NCI-H1092 (cell line): Measurements from ENCODE around the gene PDLIM5.
"Not testable (repeated sequence)": the region's sequence is repeated elsewhere in the genome, so short reads cannot be mapped to it uniquely, and the experiment has no call there.

Source experiments
- DNase-seq: peaks from one replicate; lab custom pipeline; 2025; lab: John Stamatoyannopoulos, UW

The PDLIM5 gene

DNA sequence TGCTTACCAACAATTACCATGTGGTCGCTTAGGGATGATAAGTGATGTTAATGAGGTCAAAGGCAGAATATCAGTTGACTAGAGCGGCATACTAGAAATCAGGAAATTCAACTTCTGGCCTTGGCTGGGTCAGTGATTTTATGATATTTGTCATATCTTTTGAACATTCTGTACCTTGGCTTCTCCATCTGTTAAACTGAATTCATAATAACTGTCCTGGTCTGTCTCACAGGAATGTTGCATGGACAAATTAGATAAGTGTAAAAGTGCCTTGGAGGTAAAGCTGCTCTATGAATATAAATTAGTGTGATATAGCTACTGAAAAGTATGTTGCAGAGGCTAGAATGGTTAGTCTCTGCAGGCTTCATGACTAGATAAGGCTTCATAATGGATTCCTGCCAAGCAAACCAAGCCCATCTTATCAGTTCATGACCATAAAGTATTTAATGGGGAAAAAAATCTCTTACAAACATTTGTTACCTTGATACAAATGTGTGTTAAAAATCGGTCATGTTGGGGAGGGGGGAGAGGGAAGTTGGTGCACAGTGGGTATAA lies 201.4 kb downstream of the PDLIM5 start:
- no peak for DNase-seq

GRCh38 chr4:94653984-94654609 lies 202.4 kb downstream of the PDLIM5 start:
- DNase-seq: no peak

DNA sequence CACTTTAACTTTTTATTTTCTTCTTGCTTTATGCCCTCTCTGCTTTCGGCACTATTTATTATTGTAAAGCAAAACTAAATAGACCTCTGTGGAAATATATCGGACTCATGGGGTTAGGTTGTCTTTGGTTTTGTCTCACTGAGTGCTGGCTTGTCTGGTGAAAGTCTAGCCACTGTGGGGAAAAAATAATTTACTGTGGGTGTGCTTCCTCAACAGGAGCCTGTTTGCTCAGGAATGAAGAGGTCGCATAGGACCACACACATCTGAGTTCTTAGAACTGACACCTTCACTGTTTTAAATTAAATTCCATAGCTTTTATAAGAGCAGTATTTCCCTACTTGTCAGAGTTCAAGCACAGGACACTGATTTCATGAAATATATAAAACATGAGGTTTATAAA lies 203.0 kb downstream of the PDLIM5 start:
- DNase-seq: no peak

- DNase-seq: no peak
Measured at GRCh38 chr4:94660614-94661013, 208.9 kb downstream of the PDLIM5 start.

GRCh38 chr4:94665021-94665420 lies 213.3 kb downstream of the PDLIM5 start:
- not testable (repeated sequence) for DNase-seq

- no peak for DNase-seq
Measured at GRCh38 chr4:94665500-94666404, 214.0 kb downstream of the PDLIM5 start.

- DNase-seq: no peak
Measured at GRCh38 chr4:94668724-94669123, 217.0 kb downstream of the PDLIM5 start.

DNA sequence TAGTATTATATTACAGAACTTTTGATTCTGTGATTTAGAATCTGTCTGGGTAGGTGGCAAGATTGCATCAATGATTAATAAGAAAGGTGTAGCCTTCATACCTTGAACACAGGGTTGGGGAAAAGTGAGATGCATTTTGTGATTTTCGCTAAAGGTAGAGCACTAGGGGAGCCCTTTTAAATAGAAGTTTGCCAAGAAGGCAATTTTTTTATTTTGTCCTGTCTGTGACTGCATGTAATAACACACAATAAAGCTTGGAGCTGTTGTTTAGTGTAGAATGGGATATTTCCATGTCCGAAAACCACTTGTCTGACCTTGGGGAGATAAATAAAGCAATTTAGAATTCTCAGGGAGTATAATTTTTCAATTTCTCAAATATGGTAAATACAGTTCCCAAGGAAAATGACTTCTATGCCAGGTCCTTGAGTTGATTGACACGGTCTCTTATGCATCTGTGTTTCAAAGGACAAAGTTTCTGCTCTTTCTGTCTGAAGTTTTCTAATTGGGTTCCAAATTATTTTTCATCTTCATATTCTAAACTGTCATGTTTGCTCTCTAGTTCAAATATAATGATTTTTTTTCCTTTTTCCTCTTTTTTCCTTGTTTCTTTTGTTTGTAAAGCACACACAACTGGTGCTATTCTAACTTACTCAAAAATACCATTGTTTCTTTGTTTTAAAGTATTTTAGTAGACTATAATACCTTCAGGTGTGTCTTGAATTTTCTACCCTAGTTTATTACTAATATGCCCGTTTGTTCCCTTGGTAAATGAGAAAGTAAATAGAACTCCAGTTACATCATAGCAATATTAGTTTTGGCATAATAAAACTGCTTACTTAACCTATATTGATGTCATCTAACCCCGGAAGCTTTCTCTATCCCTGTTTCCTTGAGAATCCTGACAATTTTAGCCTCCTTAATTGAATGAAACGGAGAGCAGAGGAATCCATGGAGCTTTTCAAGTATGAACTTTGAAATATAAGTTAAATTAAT lies 218.2 kb downstream of the PDLIM5 start:
- no peak for DNase-seq

GRCh38 chr4:94671113-94671512 lies 219.4 kb downstream of the PDLIM5 start:
- DNase-seq: no peak

DNA sequence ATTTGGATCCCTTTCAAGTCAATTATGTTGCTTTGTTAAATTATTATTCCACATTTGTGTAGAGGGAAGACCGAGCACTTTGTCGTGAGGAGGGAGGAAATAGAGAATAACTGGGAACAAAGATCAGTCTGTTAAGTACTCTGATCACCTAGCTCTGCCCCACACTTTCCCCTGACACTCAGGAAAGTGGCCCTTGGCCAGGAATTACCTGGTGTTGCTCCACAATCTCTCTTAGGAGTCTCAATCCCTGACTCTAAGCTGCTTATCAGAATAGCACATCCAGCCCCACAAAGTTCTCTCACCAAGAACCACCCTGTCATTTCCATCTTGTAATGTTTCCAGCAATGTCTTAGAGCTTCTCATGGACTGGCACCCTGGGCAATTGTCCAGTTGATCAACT lies 222.2 kb downstream of the PDLIM5 start:
- no peak for DNase-seq

DNA sequence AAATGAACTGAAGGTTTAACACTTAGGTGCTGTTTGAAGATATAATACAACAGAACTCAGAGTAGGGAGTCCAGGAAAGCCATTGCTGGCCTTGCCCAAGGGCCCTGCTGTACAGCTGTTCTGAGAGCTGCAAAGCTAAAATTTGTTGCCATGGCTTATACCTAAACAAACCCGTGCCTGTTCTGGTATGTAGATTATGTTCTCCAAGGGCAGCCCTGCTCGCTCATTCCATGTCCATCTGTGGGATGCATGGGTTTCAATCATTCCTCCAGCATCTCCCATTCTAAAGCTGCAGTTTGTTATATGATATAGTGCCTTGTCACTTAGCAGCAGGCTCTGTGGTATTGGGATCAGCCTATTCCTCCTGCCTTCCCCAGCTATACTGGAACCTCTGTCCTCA lies 225.2 kb downstream of the PDLIM5 start:
- DNase-seq: no peak

DNA sequence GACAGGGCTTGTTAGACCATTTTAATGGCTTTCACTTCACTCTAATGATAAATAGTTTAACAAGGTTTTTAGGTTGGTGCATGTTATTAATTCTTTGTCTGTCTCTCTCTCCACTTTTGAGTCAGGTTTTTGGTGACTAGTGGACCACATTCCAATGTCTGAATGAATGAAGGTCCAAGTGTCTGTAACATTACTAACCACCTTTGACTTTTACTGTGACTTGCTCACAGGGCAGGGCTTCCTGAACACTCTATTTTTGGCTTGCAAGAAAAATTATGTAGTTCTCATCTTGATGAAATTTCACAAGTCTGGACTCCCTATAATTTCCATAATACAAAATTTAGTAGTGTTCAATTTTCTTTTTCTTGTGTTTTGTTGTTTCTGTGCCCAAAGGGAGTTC lies 227.2 kb downstream of the PDLIM5 start:
- DNase-seq: no peak

DNA sequence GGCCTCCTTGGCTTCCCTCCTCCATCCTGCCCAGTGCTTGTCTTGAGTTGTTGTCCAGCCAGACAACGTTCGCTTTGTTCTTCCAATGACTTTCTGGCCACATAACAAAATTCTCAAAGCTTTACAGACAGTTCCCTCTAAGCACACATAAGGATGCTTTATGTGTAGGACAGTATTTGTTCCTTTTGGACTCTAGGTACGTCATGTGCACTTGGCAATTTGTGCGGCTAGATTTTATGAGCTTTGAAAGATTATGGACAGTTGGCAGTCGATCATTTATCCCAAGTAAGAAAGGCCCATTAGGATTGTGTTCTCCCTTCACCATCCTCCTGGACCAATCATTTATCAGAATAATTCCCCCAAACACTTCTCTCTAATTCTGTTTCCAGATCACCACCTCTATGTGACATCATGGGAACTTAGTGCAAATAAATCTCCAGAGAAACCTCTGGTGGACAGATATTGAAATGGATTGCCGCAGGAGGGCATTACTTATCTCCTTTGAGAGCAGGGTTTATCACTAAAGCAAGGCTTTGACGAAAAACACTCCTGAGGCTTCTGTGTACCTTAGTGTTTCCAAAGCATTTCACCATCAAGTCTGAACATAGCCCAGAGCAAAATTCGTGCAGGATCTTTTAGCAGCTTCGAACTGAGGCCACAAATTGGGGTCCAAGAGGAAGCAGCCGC lies 228.6 kb downstream of the PDLIM5 start:
- DNase-seq: no peak

GRCh38 chr4:94686086-94686485 lies 234.3 kb downstream of the PDLIM5 start:
- no peak for DNase-seq

GRCh38 chr4:94689155-94689860 lies 237.6 kb downstream of the PDLIM5 start:
- no peak for DNase-seq

GRCh38 chr4:94690851-94691254 lies 239.1 kb downstream of the PDLIM5 start:
- DNase-seq: no peak

DNA sequence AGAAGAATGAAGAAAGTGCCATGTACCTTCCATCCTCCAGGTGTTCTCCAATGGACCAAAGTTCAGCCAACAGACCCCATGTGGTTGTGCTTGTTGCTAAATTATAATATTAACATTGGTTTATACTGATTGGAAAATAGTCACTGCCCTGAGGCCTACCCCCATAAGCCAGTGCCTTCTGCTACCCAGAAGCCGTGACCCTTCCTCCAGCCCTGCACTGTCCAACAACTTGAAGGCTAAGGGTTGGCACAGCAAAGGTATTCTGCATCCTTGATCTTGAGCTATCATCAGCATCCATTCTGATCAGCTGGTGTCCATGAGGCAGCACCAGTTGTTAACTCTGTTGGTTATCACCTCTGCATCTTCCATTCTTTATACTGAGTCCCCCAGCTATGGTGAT lies 239.8 kb downstream of the PDLIM5 start:
- DNase-seq: no peak

DNA sequence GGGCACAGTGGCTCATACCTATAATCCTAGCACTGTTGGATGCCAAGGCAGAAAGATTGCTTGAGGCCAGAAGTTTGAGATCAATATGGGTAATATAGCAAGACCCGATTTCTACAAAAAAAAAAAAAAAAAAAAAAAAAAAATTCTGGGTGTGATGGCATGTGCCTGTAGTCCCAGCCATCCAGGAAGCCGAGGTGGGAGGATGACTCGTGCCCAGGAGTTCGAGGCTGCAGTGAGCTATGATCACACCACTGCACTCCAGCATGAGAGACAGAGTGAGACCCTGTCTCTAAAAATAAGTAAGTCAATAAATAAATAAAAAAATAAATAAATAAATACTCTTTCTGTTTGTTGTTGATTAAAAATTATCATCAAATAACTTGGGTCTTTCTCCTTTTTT lies 243.6 kb downstream of the PDLIM5 start:
- no peak for DNase-seq

DNA sequence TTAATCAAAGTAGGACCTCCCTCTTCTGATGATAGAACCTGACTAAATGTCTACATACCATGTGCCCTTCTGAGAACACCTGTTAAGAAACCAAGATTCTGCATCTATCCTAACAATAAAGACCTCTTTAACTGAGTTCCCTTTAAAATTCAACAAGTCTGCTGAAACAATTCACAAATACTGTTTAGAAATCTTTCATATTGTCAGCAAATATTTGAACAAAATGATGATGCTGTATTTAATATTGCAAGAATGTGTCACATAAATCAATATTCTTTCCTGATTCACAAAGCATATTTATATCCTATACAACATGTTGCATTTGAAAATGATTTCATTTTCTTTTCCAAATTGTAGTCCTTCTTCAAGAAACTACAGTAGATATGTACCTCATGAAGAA lies 246.4 kb downstream of the PDLIM5 start:
- DNase-seq: no peak

DNA sequence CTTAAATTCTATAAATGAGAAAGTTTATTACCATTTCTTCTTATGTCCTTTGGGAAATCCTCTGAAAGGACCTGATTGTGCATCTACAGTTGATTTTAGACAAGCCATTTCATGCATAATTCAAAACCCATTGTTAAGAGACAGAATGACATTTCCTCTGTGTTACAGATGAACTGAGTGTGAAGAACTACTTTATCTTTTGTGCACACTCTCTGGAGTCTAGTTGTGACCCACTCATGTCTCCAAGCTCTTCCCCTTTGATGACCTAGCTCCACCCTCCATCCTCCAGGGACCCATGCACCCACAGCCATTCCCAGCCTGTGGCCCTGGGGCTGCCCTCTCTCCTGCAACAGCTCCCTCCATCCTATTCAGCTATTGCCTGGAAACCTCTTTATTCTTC lies 248.6 kb downstream of the PDLIM5 start:
- no peak for DNase-seq
